Aorta (tissue), 5 donors: ENCODE results near the gene TMPRSS12. TPM values are rescaled to one million over a fixed set of nuclear protein-coding genes. Genes with fewer than 3 reads are reported as not detected.
A peak's percentile ranks its signal among the peaks of the same experiment; 100 is the strongest.
"Not testable (repeated sequence)": the region's sequence is repeated elsewhere in the genome, so short reads cannot be mapped to it uniquely, and the experiment has no call there.

Experiments used
- ATAC-seq: fragments of 200-7000 bp; cut with Tn5 transposase; one replicate; pipeline ENCODE4 v1.9.1; 2022; ENCODE audit warnings: moderate library complexity; ENCODE audit not compliant: low FRiP score
- DNase-seq, 2 donors: peaks; one replicate each; pipeline ENCODE4 v3.0.0-alpha.2; 2020
- H3K27ac ChIP-seq, 2 donors: one replicate each; pipeline ENCODE4 v1.5.1; 2013; ENCODE audit warnings: low read length in 2 of 2, mild to moderate bottlenecking in 2 of 2, moderate library complexity in 2 of 2, control low read depth in 1 of 2, inconsistent platforms in 1 of 2, low read depth in 1 of 2
- H3K27me3 ChIP-seq, 2 donors: one replicate each; pipeline ENCODE4 v1.6.1; 2013; ENCODE audit warnings: control low read depth in 1 of 2, low read length in 1 of 2, mild to moderate bottlenecking in 1 of 2, moderate library complexity in 1 of 2; ENCODE audit not compliant: insufficient read depth in 2 of 2, control insufficient read depth in 1 of 2
- H3K36me3 ChIP-seq, 2 donors: one replicate each; pipeline ENCODE4 v1.6.1; 2013; ENCODE audit warnings: control low read depth in 1 of 2, low read length in 1 of 2, mild to moderate bottlenecking in 1 of 2; ENCODE audit not compliant: insufficient read depth in 2 of 2, control insufficient read depth in 1 of 2
- H3K4me1 ChIP-seq, 2 donors: one replicate each; pipeline ENCODE4 v1.6.1; 2013; ENCODE audit warnings: low read length in 2 of 2, control low read depth in 1 of 2, mild to moderate bottlenecking in 1 of 2, moderate library complexity in 1 of 2; ENCODE audit not compliant: insufficient read depth in 2 of 2, control insufficient read depth in 1 of 2
- H3K4me3 ChIP-seq, 2 donors: one replicate each; pipeline ENCODE4 v1.5.1; 2013; ENCODE audit warnings: low read length in 2 of 2, control low read depth in 1 of 2, mild to moderate bottlenecking in 1 of 2
- H3K9me3 ChIP-seq: one replicate; pipeline ENCODE4 v1.6.1; 2013; ENCODE audit warnings: mild to moderate bottlenecking, low read length; ENCODE audit not compliant: control insufficient read depth
- WGBS, 2 donors: extraction: QIAGEN DNeasy Blood & Tissue Kit; methylation state at CpG; one replicate each; pipeline ENCODE4 v1.1.7; 2013; 5-methylcytosine and 5-hydroxymethylcytosine counted together
- intact Hi-C, 2 donors: fragments of 100-400 bp; cut with DNase I; formaldehyde crosslinking; loops; one replicate each; pipeline versions ENCODE4 v1.14.2 to v1.15.0; 2022
- long read RNA-seq, 2 donors: library from polyadenylated mRNA; unstranded; transcript quantifications; one replicate each; pipeline ENCODE4 v2.0.0, GENCODE V29; 2020 to 2021
- polyA plus RNA-seq, 2 donors: library from polyadenylated mRNA; stranded (reverse); fragments of 200-250 nt; gene quantifications; one replicate each; pipeline ENCODE4 v1.2.3, GENCODE V29; 2013
- total RNA-seq, 2 donors: library from RNA; stranded (reverse); fragmentation: NEBNext Ultra II Directional; extraction: Animal tissue kit (Norgen Biotek cat#: 25700); gene quantifications; one replicate each; pipeline ENCODE4 v1.2.1, GENCODE V29; 2021
- donor health status: healthy with polysubstance abuse.
- donor health status: Bipolar disorder and iron deficiency.
- donor health status: DM: no; HTN: no; CAD: no.
- donor health status: DM: no; HTN: no; CAD: no.
- donor health status: DM: yes; HTN: yes; CAD: no.

Gene TMPRSS12, protein sequence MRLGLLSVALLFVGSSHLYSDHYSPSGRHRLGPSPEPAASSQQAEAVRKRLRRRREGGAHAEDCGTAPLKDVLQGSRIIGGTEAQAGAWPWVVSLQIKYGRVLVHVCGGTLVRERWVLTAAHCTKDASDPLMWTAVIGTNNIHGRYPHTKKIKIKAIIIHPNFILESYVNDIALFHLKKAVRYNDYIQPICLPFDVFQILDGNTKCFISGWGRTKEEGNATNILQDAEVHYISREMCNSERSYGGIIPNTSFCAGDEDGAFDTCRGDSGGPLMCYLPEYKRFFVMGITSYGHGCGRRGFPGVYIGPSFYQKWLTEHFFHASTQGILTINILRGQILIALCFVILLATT
- not detected for total RNA-seq
- not detected for polyA plus RNA-seq
- long read RNA-seq, donor 1, result 0 reads
- long read RNA-seq, donor 2, result 0 reads

GRCh38 chr12:50842637-50843493 lies at the start of gene TMPRSS12:
TMPRSS12 (plus strand) TSS chr12:50842926; CDS start chr12:50842965, 39 bp downstream.
- WGBS, 2 donors, result 29 to 31% methylated on average over 36 of the region's 36 CpGs
- intact Hi-C loops, result no loop called here
- no peaks in the 10 kb centered on the region for H3K27me3 ChIP-seq
- ATAC-seq (no peak), DNase-seq (peak; percentile 62 to 74)
- peak within 1 kb of the TSS in 1 of 2 donors; percentile 19 for H3K4me3 ChIP-seq
- H3K9me3 ChIP-seq, result peaks cover 3% of the 10 kb centered on the region
- no peaks in the 10 kb centered on the region for H3K4me1 ChIP-seq
- H3K27ac ChIP-seq, result no peak within 1 kb of the TSS
- H3K36me3 ChIP-seq, result no peaks in the 10 kb centered on the region

DNA sequence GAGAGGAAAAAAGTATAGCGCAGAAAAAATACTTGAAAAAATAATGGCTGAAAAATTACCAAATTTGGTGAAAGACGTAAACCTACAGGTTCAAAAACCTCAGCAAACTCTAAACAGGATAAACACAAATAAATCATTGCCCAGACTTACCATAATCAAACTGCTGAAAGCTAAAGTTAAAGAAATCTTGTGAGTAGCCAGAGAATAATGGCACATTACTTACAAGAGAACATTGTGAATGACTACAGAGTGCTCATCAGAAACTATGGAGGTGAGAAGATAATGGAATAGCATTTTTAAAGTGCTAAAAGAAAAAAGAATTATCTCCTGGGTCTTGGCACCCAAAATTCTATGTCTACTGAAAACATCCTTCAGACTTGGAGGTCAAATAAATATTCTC lies 42.8 kb upstream of the TMPRSS12 start:
- no peak for ATAC-seq
- H3K27ac ChIP-seq, result no peak overlapping the region
- no peak for DNase-seq
- H3K9me3 ChIP-seq, result peaks cover 2% of the 10 kb centered on the region
- H3K27me3 ChIP-seq, result no peaks in the 10 kb centered on the region
- intact Hi-C loops, result no loop called here
- no peak overlapping the region for H3K4me3 ChIP-seq
- peaks cover 0 to 3% of the 10 kb centered on the region in 2 donors for H3K36me3 ChIP-seq
- no peaks in the 10 kb centered on the region for H3K4me1 ChIP-seq
- WGBS, 2 donors, result 96 to 99% methylated on average over 2 of the region's 2 CpGs

DNA sequence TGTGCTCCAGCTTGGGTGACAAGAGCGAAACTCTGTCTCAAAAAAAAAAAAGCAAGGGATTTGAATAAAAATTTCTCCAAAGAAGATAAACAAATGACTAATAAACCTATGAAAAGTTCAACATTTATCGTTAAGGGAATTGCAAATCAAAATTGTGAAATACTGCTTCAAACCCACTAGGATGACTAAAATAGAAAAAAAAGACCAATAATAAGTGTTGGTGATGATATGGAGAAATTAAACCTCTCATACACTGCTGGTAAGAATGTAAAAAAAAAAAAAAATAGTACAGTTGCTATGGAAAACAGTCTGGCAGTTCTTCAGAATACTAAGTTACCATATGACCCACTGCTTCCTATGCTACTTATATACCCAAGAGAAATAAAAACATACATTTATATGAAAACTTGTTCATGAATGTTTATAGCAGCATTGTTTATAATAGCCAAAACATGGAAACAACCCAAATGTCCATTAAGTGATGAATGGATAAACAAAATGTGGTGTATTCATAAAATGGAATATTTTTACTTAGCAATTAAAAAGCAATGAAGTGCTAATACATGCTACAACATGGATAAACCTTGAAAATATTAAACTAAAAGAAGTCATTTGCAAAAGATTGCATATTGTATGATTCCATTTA lies 39.4 kb upstream of the TMPRSS12 start:
- WGBS, 2 donors, result 96 to 99% methylated on average over 2 of the region's 2 CpGs
- peaks cover 0 to 3% of the 10 kb centered on the region in 2 donors for H3K36me3 ChIP-seq
- ATAC-seq (no peak), DNase-seq (no peak)
- no peaks in the 10 kb centered on the region for H3K4me1 ChIP-seq
- intact Hi-C loops, result no loop called here
- peaks cover 2% of the 10 kb centered on the region for H3K9me3 ChIP-seq
- no peak overlapping the region for H3K27ac ChIP-seq
- H3K27me3 ChIP-seq, result no peaks in the 10 kb centered on the region
- H3K4me3 ChIP-seq, result no peak overlapping the region

- peaks cover 0 to 3% of the 10 kb centered on the region in 2 donors for H3K36me3 ChIP-seq
- intact Hi-C loops, result no loop called here
- ATAC-seq, result no peak
- no peak for DNase-seq
- no peak overlapping the region for H3K4me3 ChIP-seq
- WGBS, 2 donors, result 95 to 98% methylated on average over 4 of the region's 4 CpGs
- H3K27me3 ChIP-seq, result no peaks in the 10 kb centered on the region
- no peaks in the 10 kb centered on the region for H3K4me1 ChIP-seq
- H3K9me3 ChIP-seq, result no peaks in the 10 kb centered on the region
- H3K27ac ChIP-seq, result no peak overlapping the region
Measured at GRCh38 chr12:50806176-50806575, 36.5 kb upstream of the TMPRSS12 start.

- H3K4me1 ChIP-seq, H3K27ac ChIP-seq, intact Hi-C loops, H3K9me3 ChIP-seq, H3K27me3 ChIP-seq, ATAC-seq, H3K36me3 ChIP-seq, H3K4me3 ChIP-seq, DNase-seq: not testable (repeated sequence)
- WGBS, 2 donors, result 96 to 99% methylated on average over 4 of the region's 4 CpGs
Measured at GRCh38 chr12:50809131-50809530, 33.6 kb upstream of the TMPRSS12 start.

DNA sequence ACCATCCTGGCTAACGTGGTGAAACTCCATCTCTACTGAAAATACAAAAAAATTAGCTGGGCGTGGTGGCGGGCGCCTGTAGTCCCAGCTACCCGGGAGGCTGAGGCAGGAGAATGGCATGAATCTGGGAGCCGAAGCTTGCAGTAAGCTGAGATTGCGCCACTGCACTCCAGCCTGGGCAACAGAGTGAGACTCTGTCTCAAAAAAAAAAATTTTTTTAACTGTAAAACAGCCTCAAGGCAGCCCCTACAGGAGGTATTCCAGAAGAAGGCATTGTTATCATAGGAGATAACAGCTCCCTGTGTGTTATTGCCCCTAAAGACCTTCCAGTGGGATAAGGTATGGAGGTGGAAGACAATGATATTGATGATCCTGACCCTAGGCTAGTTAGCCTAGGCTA lies 27.8 kb upstream of the TMPRSS12 start:
- H3K4me3 ChIP-seq, DNase-seq, intact Hi-C loops, ATAC-seq, H3K9me3 ChIP-seq, H3K4me1 ChIP-seq, H3K27ac ChIP-seq, H3K27me3 ChIP-seq: not testable (repeated sequence)
- H3K36me3 ChIP-seq, result peaks cover 9 to 12% of the 10 kb centered on the region in 2 donors
- 95 to 97% methylated on average over 7 of the region's 7 CpGs for WGBS, 2 donors

GRCh38 chr12:50820177-50820576 lies 22.5 kb upstream of the TMPRSS12 start:
- intact Hi-C loops, result loop anchor here in 1 of 2 donors (10.0 kb wide), 1 partner anchor 105 kb away; a partner anchor contains a TSS
- H3K36me3 ChIP-seq, result peaks cover 5% of the 10 kb centered on the region in 2 donors
- no peak for ATAC-seq

DNA sequence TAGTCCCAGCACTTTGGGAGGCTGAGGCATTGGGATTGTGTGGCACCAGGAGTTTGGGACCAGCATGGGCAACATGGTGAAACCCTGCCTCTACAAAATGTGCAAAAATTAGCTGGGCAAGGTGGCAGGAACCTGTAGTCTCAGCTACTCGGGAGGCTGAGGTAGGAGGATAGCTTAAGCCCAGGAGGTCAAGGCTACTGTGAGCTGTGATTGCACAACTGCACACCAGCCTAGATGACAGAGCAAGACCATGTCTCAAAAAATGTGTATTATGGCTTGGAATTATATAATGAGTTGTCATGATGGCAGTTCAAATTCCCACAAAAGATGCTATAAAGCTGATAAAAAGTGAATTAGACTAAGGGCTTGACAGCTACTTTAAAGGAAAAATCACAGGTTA lies 20.6 kb upstream of the TMPRSS12 start:
- intact Hi-C loops, result loop anchor here in 1 of 2 donors (10.0 kb wide), 1 partner anchor 103 kb away; a partner anchor contains a TSS
- ATAC-seq (no peak), DNase-seq (no peak)
- peaks cover 3 to 5% of the 10 kb centered on the region in 2 donors for H3K36me3 ChIP-seq
- H3K4me1 ChIP-seq, result no peaks in the 10 kb centered on the region
- no peaks in the 10 kb centered on the region for H3K27me3 ChIP-seq
- H3K27ac ChIP-seq, result no peak overlapping the region
- WGBS, 2 donors, result 95 to 97% methylated on average over 1 of the region's 1 CpG
- H3K9me3 ChIP-seq, result no peaks in the 10 kb centered on the region
- H3K4me3 ChIP-seq, result no peak overlapping the region

More at GRCh38 chr12:50820177-50820576, 22.5 kb upstream of the TMPRSS12 start:
- Histone ChIP-seq H3K27ac (no peak overlapping the region), H3K27me3 (no peaks in the 10 kb centered on the region), H3K9me3 (no peaks in the 10 kb centered on the region), H3K4me3 (no peak overlapping the region), H3K4me1 (no peaks in the 10 kb centered on the region)
- no peak for DNase-seq
